Vagina (tissue), 2 donors: ENCODE data around the gene CAPZA1. TPM values are rescaled to one million over a fixed set of nuclear protein-coding genes. Genes with fewer than 3 reads are reported as not detected.

Experiments
- DNase-seq, 2 donors: peaks; one replicate each; pipeline ENCODE4 v3.0.0-alpha.2; 2017; ENCODE audit errors: extremely low spot score in 2 of 2
- H3K27ac ChIP-seq: fragments of 200-600 bp; sonication (generic); one replicate; pipeline ENCODE4 v1.5.1; 2019
- H3K27me3 ChIP-seq: fragments of 200-600 bp; sonication (generic); one replicate; pipeline ENCODE4 v1.5.1; 2019
- H3K36me3 ChIP-seq, 2 donors: fragments of 200-600 bp; sonication (generic); one replicate each; pipeline ENCODE4 v1.5.1; 2017 to 2019
- H3K4me1 ChIP-seq: fragments of 200-600 bp; sonication (generic); one replicate; pipeline ENCODE4 v1.5.1; 2019
- H3K4me3 ChIP-seq, 2 donors: fragments of 200-600 bp; sonication (generic); 1 replicate in 1 of 2; 2 replicates in 1 of 2; pipeline ENCODE4 v1.5.1; 2016 to 2019
- H3K9me3 ChIP-seq: fragments of 200-600 bp; sonication (generic); one replicate; pipeline ENCODE4 v1.5.1; 2019
- POLR2A ChIP-seq, 2 donors: fragments of 450-650 bp; IDR thresholded peaks; one replicate each; pipeline ENCODE4 v1.6.1; 2017; ENCODE audit warnings: antibody characterized with exemption in 2 of 2, mild to moderate bottlenecking in 2 of 2, moderate library complexity in 2 of 2
- POLR2AphosphoS5 ChIP-seq, 2 donors: sonication (generic); formaldehyde crosslinking; IDR thresholded peaks; one replicate each; pipeline ENCODE4 v1.9.0; 2017; ENCODE audit warnings: antibody characterized with exemption in 2 of 2, mild to moderate bottlenecking in 2 of 2, low read depth in 1 of 2; ENCODE audit not compliant: insufficient read depth in 1 of 2
- intact Hi-C: fragments of 100-400 bp; cut with DNase I; formaldehyde crosslinking; loops from one replicate; pipeline ENCODE4 v1.15.1; 2023
- total RNA-seq: library from RNA; depleted of rRNA; stranded (reverse); fragments of >200 nt; gene quantifications from one replicate; pipeline ENCODE4 v1.2.3, GENCODE V29; 2016
- TF ChIP-seq, protein P1 (sequence below), 3 experiments: fragments of 450-650 bp in 2 of 3; fragments of 200-600 bp in 1 of 3; sonication (generic) in 1 of 3; IDR thresholded peaks; one replicate each; pipeline ENCODE4 v1.5.1; 2017 to 2019; ENCODE audit warnings: antibody characterized with exemption in 3 of 3, mild to moderate bottlenecking in 2 of 3, moderate library complexity in 2 of 3

CAPZA1 gene
- total RNA-seq, 1 donor from 2014 or later: 126 TPM

DNA sequence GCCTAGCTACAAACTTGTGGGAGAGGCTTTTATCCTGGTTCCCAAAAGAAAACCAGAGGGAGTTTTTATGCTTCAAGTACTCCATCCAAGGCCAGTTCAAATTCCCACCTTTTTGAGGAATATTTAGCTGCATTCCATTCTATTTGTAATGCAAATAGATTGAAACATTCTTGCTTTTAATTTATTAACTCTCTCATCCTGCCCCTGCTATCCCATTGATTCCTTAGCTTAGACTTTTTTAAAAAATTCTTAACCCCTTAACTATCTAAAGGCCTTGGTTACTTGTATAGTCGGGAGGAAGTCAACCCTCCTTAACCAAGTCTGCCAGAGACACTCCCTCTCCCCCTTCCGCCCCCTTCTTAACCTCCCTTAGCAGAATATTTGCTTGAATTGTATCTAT is 52.4 kb downstream of the CAPZA1 start:
- Histone ChIP-seq H3K27me3 (no peaks in the 10 kb centered on the region), H3K4me3 (no peak overlapping the region), H3K27ac (no peak overlapping the region), H3K36me3 (peaks cover 0 to 28% of the 10 kb centered on the region in 2 donors), H3K9me3 (no peaks in the 10 kb centered on the region), H3K4me1 (peaks cover 28% of the 10 kb centered on the region)
- no peak for TF ChIP-seq POLR2A (IDR thresholded peaks at IDR 0.05)
- TF ChIP-seq, protein P1, sequence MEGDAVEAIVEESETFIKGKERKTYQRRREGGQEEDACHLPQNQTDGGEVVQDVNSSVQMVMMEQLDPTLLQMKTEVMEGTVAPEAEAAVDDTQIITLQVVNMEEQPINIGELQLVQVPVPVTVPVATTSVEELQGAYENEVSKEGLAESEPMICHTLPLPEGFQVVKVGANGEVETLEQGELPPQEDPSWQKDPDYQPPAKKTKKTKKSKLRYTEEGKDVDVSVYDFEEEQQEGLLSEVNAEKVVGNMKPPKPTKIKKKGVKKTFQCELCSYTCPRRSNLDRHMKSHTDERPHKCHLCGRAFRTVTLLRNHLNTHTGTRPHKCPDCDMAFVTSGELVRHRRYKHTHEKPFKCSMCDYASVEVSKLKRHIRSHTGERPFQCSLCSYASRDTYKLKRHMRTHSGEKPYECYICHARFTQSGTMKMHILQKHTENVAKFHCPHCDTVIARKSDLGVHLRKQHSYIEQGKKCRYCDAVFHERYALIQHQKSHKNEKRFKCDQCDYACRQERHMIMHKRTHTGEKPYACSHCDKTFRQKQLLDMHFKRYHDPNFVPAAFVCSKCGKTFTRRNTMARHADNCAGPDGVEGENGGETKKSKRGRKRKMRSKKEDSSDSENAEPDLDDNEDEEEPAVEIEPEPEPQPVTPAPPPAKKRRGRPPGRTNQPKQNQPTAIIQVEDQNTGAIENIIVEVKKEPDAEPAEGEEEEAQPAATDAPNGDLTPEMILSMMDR (IDR thresholded peaks at IDR 0.05): no peak
- TF ChIP-seq POLR2AphosphoS5 (IDR thresholded peaks at IDR 0.05; ENCODE audit: insufficient read depth in 1 of 2, low read depth in 1 of 2): no peak
- no peak for DNase-seq
- intact Hi-C loops: loop anchor here (5.0 kb wide), 1 partner anchor 40 kb away; no protein-coding TSS in a partner anchor

DNA sequence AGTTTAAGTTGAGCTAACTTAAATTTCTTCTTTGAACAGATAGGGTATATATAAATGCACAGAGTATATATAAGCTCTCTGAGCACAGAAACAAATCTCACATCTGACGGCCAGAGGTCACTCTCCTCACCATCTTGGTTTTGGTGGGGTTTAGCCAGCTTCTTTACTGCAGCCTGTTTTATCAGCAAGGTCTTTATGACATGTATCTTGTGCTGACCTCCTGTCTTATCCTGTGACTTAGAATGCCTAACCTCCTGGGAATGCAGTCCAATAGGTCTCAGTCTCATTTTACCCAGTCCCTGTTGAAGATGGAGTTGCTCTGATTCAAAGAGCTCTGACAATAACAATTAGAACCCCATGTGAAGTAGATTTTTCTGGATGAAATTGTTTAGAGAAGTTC is 53.2 kb downstream of the CAPZA1 start:
- peaks cover 0 to 19% of the 10 kb centered on the region in 2 donors for H3K36me3 ChIP-seq
- H3K27ac ChIP-seq: peak overlapping the region; percentile 93
- intact Hi-C loops: loop anchor here (5.0 kb wide), 1 partner anchor 39 kb away; no protein-coding TSS in a partner anchor
- H3K4me3 ChIP-seq: no peak overlapping the region
- TF ChIP-seq POLR2A (IDR thresholded peaks at IDR 0.05) (no peak), POLR2AphosphoS5 (IDR thresholded peaks at IDR 0.05; ENCODE audit: insufficient read depth in 1 of 2, low read depth in 1 of 2) (no peak)
- TF ChIP-seq, protein P1 (IDR thresholded peaks at IDR 0.05): no peak
- peaks cover 30% of the 10 kb centered on the region for H3K4me1 ChIP-seq
- DNase-seq: no peak
- H3K9me3 ChIP-seq: no peaks in the 10 kb centered on the region
- H3K27me3 ChIP-seq: no peaks in the 10 kb centered on the region

DNA sequence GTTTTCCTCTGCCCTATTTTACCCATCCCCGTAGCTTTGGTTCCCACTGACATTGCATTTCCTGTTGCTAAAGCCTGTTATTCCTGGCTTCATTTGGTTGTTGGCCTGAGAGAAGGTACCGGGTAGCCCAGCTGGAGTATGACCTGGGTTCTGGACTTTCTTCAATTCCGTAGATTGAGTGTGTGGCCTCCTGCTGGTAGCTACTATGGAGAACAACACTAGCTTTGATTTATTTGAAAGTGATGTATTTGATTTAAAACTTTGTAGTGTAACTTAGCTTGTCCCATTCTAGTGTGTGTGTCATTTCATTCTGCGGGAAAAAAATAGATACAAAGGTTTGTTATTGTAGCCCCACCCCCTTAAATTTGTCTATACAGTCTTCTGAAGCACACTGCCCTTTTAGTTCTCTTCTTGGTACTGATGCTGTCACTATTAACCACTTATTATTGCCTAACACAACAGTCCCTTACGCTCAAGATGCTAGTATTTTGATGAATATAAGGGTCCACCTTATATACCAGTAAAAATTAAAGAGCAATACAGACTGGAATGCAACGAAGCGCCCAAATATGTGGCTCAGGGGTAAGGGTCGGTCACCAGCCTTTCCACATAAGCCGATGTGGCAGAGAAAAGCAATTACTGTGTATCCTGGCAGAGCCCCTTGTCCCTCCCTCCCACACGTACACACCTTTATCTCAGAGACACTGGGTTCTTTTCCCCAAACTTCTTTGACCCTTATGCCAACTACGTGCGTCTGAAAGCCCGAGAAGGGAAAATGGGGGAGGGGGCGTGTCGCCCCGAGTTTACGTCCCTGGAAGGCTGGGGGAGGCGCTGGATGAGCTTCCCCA is 54.2 kb downstream of the CAPZA1 start:
- H3K9me3 ChIP-seq: no peaks in the 10 kb centered on the region
- peak overlapping the region; percentile 93 for H3K27ac ChIP-seq
- TF ChIP-seq POLR2AphosphoS5 (IDR thresholded peaks at IDR 0.05; ENCODE audit: insufficient read depth in 1 of 2, low read depth in 1 of 2) (peak in 1 of 2 donors; percentile 25), POLR2A (IDR thresholded peaks at IDR 0.05) (no peak)
- TF ChIP-seq, protein P1 (IDR thresholded peaks at IDR 0.05): peak in 1 of 3 experiments; percentile 43
- H3K36me3 ChIP-seq: peaks cover 0 to 10% of the 10 kb centered on the region in 2 donors
- intact Hi-C loops: loop anchor here (5.0 kb wide), 1 partner anchor 38 kb away; no protein-coding TSS in a partner anchor
- H3K4me1 ChIP-seq: peaks cover 30% of the 10 kb centered on the region
- H3K4me3 ChIP-seq: peak overlapping the region; percentile 69 to 75
- H3K27me3 ChIP-seq: no peaks in the 10 kb centered on the region
- DNase-seq: peak in 1 of 2 donors; percentile 87

DNA sequence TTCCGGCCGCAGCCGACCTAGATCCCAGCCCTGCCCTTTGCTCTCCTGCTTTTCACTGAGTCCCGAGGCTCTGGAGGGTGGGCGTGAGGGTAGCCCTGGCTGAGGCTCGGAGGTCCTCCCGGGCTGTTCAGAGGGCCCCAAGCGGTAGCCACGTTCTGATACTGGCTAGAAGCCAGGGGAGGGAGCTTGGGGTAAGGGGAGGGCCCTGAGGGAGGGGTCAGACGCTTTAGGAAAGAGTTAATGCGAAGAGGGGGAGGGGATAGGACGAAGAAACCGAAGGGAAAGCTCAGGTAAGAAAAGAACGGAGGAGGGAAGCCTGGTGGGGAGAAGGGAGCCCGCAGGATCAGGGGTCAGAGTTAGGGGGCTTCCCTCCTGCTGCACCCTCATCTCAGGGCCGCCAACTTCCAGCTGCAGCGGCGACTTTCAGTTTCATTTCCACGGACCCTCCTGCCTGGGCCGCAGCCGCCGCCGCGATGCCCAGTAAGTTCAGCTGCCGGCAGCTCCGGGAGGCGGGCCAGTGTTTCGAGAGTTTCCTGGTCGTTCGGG is 54.9 kb downstream of the CAPZA1 start, which contains the start of gene MOV10:
MOV10 (plus strand) TSS at position 220 of the 546 bp plus-strand sequence; CDS start at position 474, 254 bp downstream.
- Histone ChIP-seq H3K4me3 (peak within 1 kb of the TSS; percentile 69 to 75), H3K27me3 (no peaks in the 10 kb centered on the region), H3K9me3 (no peaks in the 10 kb centered on the region), H3K4me1 (peaks cover 30% of the 10 kb centered on the region), H3K36me3 (peaks cover 0 to 5% of the 10 kb centered on the region in 2 donors), H3K27ac (peak within 1 kb of the TSS; percentile 93)
- peak in 1 of 2 donors; percentile 88 for DNase-seq
- intact Hi-C loops: loop anchor here (5.0 kb wide), 1 partner anchor 38 kb away; no protein-coding TSS in a partner anchor
- TF ChIP-seq POLR2AphosphoS5 (IDR thresholded peaks at IDR 0.05; ENCODE audit: insufficient read depth in 1 of 2, low read depth in 1 of 2): peak; percentile 9 to 80
- TF ChIP-seq POLR2A (IDR thresholded peaks at IDR 0.05): no peak
- TF ChIP-seq, protein P1 (IDR thresholded peaks at IDR 0.05): no peak
